Suprapubic skin (tissue), 4 donors: Measurements from ENCODE around the gene ATP5PO.

Experiments used
- CTCF ChIP-seq, 2 donors: fragments of 200-600 bp in 1 of 2; fragments of 450-650 bp in 1 of 2; sonication (generic) in 1 of 2; IDR thresholded peaks; one replicate each; pipeline ENCODE4 v1.5.1; 2016 to 2019; ENCODE audit warnings: antibody characterized with exemption in 2 of 2, mild to moderate bottlenecking in 1 of 2, moderate library complexity in 1 of 2
- EP300 ChIP-seq: sonication (generic); formaldehyde crosslinking; IDR thresholded peaks from one replicate; pipeline ENCODE4 v1.6.1; 2017; ENCODE audit warnings: antibody characterized with exemption
- POLR2A ChIP-seq, 2 donors: fragments of 450-650 bp; IDR thresholded peaks; one replicate each; pipeline ENCODE4 v1.6.1; 2017; ENCODE audit warnings: antibody characterized with exemption in 2 of 2, mild to moderate bottlenecking in 2 of 2, moderate library complexity in 2 of 2
- POLR2AphosphoS5 ChIP-seq, 3 donors: sonication (generic); formaldehyde crosslinking; IDR thresholded peaks; one replicate each; pipeline ENCODE4 v1.6.1; 2017; ENCODE audit warnings: antibody characterized with exemption in 3 of 3

- TF ChIP-seq CTCF (IDR thresholded peaks at IDR 0.05): no peak
- TF ChIP-seq EP300: no peak
- no peak for TF ChIP-seq POLR2A (IDR thresholded peaks at IDR 0.05)
- TF ChIP-seq POLR2AphosphoS5 (IDR thresholded peaks at IDR 0.05): no peak
Measured at GRCh38 chr21:33942426-33942825, 26.8 kb upstream of the ATP5PO start.
